H54 (cell line): ENCODE data around the gene APLP2.
"Not testable (repeated sequence)": the region's sequence is repeated elsewhere in the genome, so short reads cannot be mapped to it uniquely, and the experiment has no call there.

Source experiments
- DNase-seq: peaks from one replicate; pipeline ENCODE4 v3.0.0; 2011; ENCODE audit warnings: low spot score, mixed read lengths; ENCODE audit not compliant: insufficient read length
- FAIRE-seq: peaks from 3 replicates; lab custom pipeline; 2011; peaks lifted over from hg19 to GRCh38; lab: Jason Lieb, UNC
- POLR2A ChIP-seq: IDR thresholded peaks from 2 replicates; pipeline ENCODE4 v1.6.1; 2011; ENCODE audit warnings: low read depth, mild to moderate bottlenecking, low read length

APLP2 gene

DNA sequence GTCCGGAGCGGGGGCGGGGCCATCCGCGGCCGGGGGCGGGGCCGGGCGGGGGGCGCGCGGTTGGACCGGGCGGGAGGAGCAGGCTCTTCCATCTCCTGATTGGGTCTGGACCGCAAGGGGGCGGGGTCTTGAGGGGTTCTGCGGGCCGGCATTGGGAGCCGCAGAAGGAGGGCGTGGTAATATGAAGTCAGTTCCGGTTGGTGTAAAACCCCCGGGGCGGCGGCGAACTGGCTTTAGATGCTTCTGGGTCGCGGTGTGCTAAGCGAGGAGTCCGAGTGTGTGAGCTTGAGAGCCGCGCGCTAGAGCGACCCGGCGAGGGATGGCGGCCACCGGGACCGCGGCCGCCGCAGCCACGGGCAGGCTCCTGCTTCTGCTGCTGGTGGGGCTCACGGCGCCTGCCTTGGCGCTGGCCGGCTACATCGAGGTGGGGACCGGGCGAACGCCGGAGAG lies at the start of gene APLP2:
Gene APLP2, plus strand, starts transcription at position 236 of the 450 bp plus-strand sequence. Its CDS starts 84 bp downstream, at position 320.
- TF ChIP-seq POLR2A: peak; percentile 88
- no peak for FAIRE-seq

GRCh38 chr11:130020323-130020722 lies 49.4 kb upstream of the APLP2 start:
- FAIRE-seq (no peak), DNase-seq (no peak)
- TF ChIP-seq POLR2A: no peak

More for the DNA sequence above, at the start of gene APLP2:
- DNase-seq: peak; percentile 87

- FAIRE-seq, DNase-seq: not testable (repeated sequence)
Observed at GRCh38 chr11:130021606-130022005, 48.1 kb upstream of the APLP2 start.

DNA sequence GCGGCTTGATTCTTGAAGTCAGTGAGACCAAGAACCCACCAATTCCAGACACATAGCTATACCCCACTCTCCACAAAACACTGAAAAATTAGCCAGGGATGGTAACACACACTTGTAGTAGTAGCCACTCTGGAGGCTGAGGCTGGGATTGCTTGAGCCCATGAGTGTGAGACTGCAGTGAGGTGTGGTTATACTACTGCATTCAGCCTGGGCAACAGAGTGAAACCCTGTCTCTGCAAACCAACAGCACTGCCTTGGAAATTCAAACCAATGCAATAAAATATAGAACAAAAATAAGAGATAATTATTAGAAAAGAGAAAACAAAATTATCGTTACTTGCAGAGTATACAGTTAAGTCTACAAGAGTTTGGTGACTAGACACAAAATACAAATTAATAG lies 46.9 kb upstream of the APLP2 start:
- no peak for TF ChIP-seq POLR2A
- FAIRE-seq (no peak), DNase-seq (no peak)

DNA sequence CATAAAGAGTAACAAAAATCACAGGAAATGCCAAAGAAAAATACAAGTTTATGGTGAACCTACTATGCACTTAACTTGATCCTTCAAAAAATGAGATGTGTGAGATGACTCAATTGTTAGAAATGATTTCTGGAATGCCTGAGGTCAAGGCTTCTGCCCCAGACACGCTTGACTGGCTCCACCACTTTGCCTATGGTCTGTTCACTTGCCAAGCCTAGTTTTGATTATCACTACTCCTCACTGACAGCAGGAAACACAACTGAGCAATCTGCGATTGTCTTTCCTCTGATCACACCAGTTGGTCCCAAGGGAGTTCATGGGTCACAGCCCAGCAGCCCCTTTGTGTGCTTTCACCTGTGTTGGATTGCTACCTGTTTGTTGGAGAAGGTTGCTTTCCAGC lies 46.5 kb upstream of the APLP2 start:
- no peak for TF ChIP-seq POLR2A
- DNase-seq (peak; percentile 49), FAIRE-seq (peak; percentile 93)

GRCh38 chr11:130024361-130024760 lies 45.3 kb upstream of the APLP2 start:
- TF ChIP-seq POLR2A: no peak
- no peak for FAIRE-seq
- DNase-seq: no peak

GRCh38 chr11:130025371-130025770 lies 44.3 kb upstream of the APLP2 start:
- DNase-seq (no peak), FAIRE-seq (no peak)
- TF ChIP-seq POLR2A: no peak

DNA sequence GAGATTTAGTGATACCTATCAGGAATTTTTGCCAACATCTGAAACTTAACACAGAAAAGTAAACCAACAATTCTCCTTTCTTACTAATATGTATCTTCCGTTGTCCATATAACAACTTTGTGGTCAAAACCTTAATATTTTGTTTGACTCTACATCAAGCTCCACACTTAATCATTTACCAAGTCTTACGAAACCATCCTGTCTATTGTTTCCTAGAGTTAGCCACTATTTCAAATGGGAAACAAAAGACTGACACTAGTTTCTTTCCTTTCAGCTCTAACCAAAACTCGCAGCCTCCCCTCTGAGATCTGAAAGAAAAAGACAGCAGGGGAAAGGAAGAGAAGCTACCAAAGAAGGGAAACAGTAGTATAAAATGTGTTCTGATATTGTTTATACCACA lies 40.6 kb upstream of the APLP2 start:
- TF ChIP-seq POLR2A: no peak
- FAIRE-seq (no peak), DNase-seq (no peak)

GRCh38 chr11:130031056-130031455 lies 38.6 kb upstream of the APLP2 start:
- TF ChIP-seq POLR2A: no peak
- no peak for FAIRE-seq
- no peak for DNase-seq

DNA sequence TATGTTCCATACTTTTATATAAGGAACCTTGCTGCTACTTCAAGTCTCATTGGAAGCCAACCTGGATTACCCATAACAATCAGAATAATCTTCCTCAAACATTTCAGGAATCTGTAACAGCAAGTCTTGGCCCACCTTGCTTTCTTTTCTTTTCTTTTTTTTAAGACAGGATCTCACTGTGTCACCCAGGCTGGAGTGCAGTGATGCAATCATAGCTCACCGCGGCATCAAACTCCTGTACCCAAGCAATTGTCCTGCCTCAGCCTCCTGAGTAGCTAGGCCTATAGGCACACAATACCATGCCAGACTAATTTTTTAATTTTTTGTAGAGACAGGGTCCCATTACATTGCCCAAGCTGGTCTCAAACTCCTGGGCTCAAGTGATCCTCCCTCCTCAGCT lies 37.7 kb upstream of the APLP2 start:
- no peak for DNase-seq
- no peak for TF ChIP-seq POLR2A
- no peak for FAIRE-seq

DNA sequence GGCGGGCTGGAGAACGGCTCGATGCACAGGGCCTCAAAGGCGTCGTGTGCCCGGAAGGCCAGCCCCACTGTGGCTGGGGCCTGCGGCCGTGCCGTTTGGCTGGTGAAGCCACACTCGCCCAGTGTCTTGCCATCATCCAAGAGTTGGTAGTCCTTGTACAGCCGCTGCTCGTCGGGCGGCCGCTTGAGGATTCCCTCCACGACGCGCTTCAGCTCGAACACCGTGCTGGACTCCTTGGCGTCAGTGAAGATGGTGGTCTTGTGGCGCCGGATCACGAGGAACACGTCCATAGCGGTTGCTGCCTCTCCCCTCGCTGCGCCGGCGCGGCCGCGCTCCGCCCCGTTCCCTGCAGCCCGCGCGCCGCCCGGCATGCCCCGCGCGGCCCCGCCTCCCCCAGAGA lies 36.8 kb upstream of the APLP2 start:
- no peak for DNase-seq
- FAIRE-seq: no peak
- TF ChIP-seq POLR2A: no peak

DNA sequence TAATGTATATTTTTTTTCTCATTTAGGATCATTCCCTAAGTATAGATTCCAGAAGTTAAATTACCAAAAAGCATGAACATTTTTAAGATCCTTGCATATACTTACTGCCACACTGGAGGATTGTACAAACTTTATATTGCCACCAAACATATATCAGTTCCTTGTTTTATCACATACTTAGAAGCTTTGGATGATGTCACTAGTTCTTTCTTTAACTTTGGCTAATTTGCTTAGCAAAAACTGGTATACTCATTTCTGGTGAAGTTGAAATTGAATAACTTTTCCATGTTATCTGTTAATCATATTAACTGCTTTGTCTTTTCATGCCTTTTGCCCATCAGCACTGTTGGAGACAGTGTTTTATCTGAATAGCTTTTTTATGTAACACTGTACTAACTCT lies 35.5 kb upstream of the APLP2 start:
- no peak for TF ChIP-seq POLR2A
- no peak for DNase-seq
- no peak for FAIRE-seq

GRCh38 chr11:130037058-130037457 lies 32.6 kb upstream of the APLP2 start:
- FAIRE-seq (peak; percentile 95), DNase-seq (peak; percentile 66)
- no peak for TF ChIP-seq POLR2A

DNA sequence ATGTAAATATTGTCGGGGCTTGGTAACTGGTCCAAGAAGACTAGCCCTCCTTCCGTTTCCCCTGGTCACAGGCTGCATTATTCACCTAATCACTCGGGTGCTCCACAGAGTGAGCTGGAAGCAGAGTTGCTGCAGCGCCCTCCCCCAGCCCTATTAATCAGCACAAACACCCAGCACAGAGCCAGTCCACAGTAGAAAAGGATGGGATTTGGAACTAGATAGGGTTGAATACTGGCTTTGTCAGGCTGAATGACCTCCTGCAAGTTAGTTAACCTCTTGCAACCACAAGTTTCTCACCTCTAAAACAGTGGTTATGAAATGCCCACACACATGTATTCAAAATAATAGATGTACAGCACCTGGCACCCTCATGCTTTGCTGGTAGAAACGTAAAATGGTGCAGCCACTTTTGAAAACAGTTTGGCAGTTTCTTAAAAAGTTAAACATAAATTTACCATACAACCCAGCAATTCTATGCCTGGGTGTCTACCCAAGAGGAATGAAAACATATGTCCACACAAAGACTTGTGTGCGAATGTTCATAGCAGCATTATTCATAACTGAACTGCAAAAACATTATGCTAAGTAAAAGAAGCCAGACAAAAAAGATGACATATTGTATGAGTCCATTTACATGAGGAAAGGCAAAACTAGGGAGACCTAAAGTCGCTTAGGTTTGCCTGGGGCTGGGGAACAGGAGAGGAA lies 31.7 kb upstream of the APLP2 start:
- no peak for DNase-seq
- TF ChIP-seq POLR2A: no peak
- FAIRE-seq: no peak

DNA sequence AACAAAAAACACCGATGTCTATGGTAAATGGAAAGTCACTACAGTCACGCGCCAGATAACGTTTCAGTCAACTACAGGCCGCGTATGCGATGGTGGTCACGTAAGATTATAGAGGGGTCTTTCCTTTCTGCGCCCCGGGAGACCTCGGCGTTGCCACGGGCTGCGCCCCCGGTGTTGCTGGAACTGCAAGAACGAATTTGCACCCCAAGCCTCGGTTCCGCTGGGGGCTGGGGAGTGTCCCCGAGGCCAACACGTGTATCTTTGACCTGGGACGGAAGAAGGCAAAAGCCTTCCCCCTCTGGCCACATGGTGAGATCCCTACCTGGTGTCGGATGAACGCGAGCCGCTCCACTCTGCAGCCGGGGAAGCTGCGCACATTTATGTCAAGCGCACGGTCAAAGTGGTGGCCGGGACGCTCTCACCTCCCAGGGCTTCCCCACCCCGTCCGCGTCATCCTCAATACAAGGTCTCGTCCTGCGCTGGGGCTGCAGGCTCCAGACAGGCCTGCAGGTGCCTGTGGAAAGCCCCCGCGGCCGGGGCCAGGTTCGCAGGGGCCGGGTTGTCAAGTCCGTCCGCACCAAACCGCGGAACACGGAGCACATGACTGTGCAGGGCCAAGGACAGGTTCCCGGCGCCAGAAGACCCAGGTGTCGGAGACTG lies 29.3 kb upstream of the APLP2 start:
- no peak for FAIRE-seq
- DNase-seq: no peak
- TF ChIP-seq POLR2A: no peak

- no peak for TF ChIP-seq POLR2A
- DNase-seq: peak; percentile 59
- peak; percentile 93 for FAIRE-seq
Observed at GRCh38 chr11:130042093-130042591, 27.6 kb upstream of the APLP2 start.
